NAMALWA (cell line): ENCODE measurements around the gene CAPN14.
A peak's percentile ranks its signal among the peaks of the same experiment; 100 is the strongest.
"Not testable (repeated sequence)": the region's sequence is repeated elsewhere in the genome, so short reads cannot be mapped to it uniquely, and the experiment has no call there.

Experiments used
- DNase-seq: peaks from one replicate; pipeline ENCODE4 v3.0.0-alpha.2; 2015; ENCODE audit warnings: low spot score

CAPN14 gene

GRCh38 chr2:31196622-31197021 is 20.7 kb downstream of the CAPN14 start:
- no peak for DNase-seq

- no peak for DNase-seq
Measured at GRCh38 chr2:31193806-31194205, 23.5 kb downstream of the CAPN14 start.

- DNase-seq = no peak
Measured at GRCh38 chr2:31192851-31193392, 24.4 kb downstream of the CAPN14 start.

GRCh38 chr2:31192396-31192795 is 24.9 kb downstream of the CAPN14 start:
- no peak for DNase-seq

GRCh38 chr2:31191931-31192330 is 25.4 kb downstream of the CAPN14 start:
- DNase-seq = no peak

GRCh38 chr2:31190188-31190587 is 27.1 kb downstream of the CAPN14 start:
- no peak for DNase-seq

GRCh38 chr2:31189141-31189540 is 28.2 kb downstream of the CAPN14 start:
- DNase-seq = no peak

- no peak for DNase-seq
Measured at GRCh38 chr2:31188131-31188530, 29.2 kb downstream of the CAPN14 start.

GRCh38 chr2:31187166-31187565 is 30.1 kb downstream of the CAPN14 start:
- DNase-seq = no peak

GRCh38 chr2:31183973-31184372 is 33.3 kb downstream of the CAPN14 start:
- DNase-seq = not testable (repeated sequence)

- DNase-seq = no peak
Measured at GRCh38 chr2:31176742-31177141, 40.6 kb downstream of the CAPN14 start.

GRCh38 chr2:31171142-31171541 is 46.2 kb downstream of the CAPN14 start:
- DNase-seq = no peak

GRCh38 chr2:31170071-31170698 is 47.1 kb downstream of the CAPN14 start:
- peak; percentile 71 for DNase-seq

- no peak for DNase-seq
Measured at GRCh38 chr2:31168291-31168690, 49.0 kb downstream of the CAPN14 start.

GRCh38 chr2:31166925-31167324 is 50.4 kb downstream of the CAPN14 start:
- DNase-seq = no peak

GRCh38 chr2:31163011-31163539 is 54.2 kb downstream of the CAPN14 start:
- no peak for DNase-seq

GRCh38 chr2:31161637-31162036 is 55.7 kb downstream of the CAPN14 start:
- peak; percentile 10 for DNase-seq

- no peak for DNase-seq
Measured at GRCh38 chr2:31151501-31151900, 65.8 kb downstream of the CAPN14 start.

- no peak for DNase-seq
Measured at GRCh38 chr2:31150120-31150670, 67.1 kb downstream of the CAPN14 start.

GRCh38 chr2:31148514-31148913 is 68.8 kb downstream of the CAPN14 start:
- DNase-seq = no peak

- no peak for DNase-seq
Measured at GRCh38 chr2:31147645-31148044, 69.7 kb downstream of the CAPN14 start.

GRCh38 chr2:31142110-31142509 is 75.2 kb downstream of the CAPN14 start:
- DNase-seq = no peak

GRCh38 chr2:31141443-31142085 is 75.8 kb downstream of the CAPN14 start:
- no peak for DNase-seq
